IPS-NIHi7 (cell line): ENCODE measurements around the gene MICAL2.
"Not testable (repeated sequence)": the region's sequence is repeated elsewhere in the genome, so short reads cannot be mapped to it uniquely, and the experiment has no call there.

Experiments
- DNase-seq: peaks from one replicate; pipeline ENCODE4 v3.0.0; 2012; ENCODE audit warnings: mixed read lengths; ENCODE audit errors: extremely low spot score

Gene MICAL2

GRCh38 chr11:12135185-12135584, 24.8 kb downstream of the MICAL2 start:
- no peak for DNase-seq

- DNase-seq = no peak
Measured at GRCh38 chr11:12137005-12137690, 26.8 kb downstream of the MICAL2 start.

GRCh38 chr11:12137938-12138731, 27.7 kb downstream of the MICAL2 start:
- DNase-seq = no peak

GRCh38 chr11:12139144-12139881, 28.9 kb downstream of the MICAL2 start:
- no peak for DNase-seq

- DNase-seq = no peak
Measured at GRCh38 chr11:12140186-12140793, 29.9 kb downstream of the MICAL2 start.

- DNase-seq = no peak
Measured at GRCh38 chr11:12141283-12141682, 30.9 kb downstream of the MICAL2 start.

DNA sequence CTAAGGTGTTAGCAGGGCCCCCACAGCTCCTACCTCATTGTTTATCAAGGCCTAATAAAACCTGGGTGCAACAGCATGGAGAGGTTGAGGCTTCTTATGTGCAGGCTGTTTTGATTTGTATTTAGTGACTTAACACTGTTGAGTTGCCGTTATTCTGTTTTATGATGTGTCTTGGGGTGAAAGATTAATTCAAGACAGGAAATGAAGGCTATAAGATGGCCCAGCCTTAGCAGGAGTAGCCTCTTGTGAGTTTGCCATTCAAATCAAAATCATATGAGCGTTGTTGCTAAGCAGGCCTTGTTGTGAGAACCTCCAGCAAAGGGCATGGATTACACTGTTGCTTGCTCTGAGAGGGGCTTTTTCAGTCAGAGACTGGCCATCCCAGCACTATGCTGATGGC, 31.8 kb downstream of the MICAL2 start:
- DNase-seq = no peak

DNA sequence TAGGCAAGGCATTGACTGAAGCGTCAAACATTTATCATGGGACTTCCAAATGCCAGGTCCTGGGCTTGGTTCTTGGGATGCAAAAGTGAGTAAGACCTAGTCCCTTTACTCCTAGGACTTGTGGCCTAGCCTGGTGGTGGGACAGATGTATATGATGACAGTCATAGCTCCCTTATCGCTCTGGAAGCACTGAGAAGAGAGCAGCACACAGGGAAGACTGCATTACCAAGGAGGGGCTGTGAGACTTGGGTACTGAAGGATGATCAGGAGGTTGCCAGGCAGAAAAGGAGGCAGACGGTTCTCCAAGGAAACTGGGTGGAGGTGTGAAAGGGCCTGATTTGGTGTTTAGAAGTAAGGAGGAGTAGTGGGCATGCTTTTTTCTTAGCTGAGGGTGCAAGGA, 32.5 kb downstream of the MICAL2 start:
- no peak for DNase-seq

GRCh38 chr11:12143461-12144258, 33.3 kb downstream of the MICAL2 start:
- DNase-seq = no peak

DNA sequence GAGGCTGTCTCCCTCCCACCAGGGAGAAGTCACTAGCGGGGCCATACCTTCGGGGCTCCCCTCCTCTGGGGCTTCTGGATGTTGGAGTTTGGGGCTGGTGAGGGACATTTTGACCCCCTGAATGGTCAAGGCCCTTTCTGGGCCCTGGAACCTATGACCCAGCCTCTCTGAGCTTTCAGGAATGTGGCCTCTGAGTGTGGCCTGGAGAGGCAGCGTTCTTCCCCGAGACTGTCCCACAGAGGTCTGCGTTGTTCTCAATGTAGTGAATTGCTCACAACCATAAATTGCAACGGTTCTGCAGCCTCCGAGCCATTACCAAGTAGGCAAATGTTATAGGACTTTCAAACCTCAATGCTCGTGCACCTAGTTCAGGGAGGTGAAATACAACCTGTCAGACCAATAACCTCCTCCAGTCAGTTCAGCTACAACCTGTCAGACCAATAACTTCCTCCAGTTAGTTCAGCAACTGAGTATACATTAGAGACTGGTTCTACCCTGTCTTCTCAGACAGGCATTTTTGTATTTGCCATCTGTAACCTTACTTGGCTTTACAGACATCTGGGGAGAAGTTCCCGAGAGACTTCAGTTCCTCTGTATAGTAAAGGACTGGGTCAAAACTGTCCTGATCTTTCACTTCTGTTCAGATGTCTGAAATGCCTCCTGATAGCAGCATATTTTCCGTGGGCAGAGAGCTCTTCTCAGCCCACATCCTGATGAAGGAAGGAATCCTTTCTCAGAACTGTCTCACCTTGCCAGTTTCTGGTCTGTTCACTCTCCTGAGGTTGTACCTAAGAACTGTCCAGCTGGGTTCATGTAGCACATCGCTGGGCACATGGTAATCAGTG, 34.2 kb downstream of the MICAL2 start:
- DNase-seq = no peak

DNA sequence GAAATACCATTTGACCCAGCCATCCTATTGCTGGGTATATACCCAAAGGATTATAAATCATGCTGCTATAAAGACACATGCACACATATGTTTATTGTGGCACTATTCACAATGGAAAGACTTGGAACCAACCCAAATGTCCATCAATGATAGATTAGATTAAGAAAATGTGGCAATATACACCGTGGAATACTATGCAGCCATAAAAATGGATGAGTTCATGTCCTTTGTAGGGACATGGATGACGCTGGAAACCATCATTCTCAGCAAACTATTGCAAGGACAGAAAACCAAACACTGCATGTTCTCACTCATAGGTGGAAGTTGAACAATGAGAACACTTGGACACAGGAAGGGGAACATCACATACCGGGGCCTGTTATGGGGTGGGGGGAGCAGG, 36.3 kb downstream of the MICAL2 start:
- DNase-seq = not testable (repeated sequence)

- DNase-seq = no peak
Measured at GRCh38 chr11:12147827-12148226, 37.4 kb downstream of the MICAL2 start.

DNA sequence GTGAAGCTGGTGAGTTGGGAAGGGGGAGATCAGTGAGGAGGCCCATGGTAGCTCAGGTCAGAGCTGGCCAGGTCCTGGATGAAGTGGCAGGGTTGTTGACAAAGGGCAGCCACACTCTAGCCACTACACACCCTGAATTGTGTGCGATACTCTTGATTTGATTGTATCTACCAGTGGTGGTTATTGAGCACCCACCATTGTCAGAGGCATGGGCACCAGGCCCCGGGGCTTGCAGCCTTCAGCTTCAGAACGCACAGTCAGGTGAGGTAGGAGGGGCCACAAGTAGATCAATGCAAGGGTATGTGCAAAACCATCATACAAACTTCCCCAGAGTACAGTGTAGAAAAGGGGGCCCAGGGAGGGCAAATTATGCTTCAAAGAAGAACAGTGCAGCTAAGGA, 38.1 kb downstream of the MICAL2 start:
- no peak for DNase-seq

DNA sequence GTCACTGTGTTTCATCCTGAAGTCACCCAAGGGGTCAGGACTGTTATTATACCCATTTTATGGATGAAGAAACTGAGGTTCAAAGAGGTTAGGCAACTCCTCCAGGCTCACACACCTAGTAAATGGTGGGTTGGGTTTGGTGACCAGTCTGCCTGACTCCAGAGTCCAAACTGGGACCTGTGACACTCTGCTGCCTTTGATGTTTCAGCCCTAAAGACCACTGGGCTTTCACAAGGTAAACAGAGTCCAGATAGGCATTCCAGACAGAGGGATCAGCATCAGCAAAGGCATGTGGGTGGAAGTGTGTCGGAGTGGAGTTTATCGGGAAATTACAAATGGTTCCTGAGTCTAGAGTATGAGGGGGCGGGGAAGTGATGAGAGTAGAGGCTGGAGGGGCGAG, 38.5 kb downstream of the MICAL2 start:
- DNase-seq = no peak

GRCh38 chr11:12149672-12150225, 39.4 kb downstream of the MICAL2 start:
- no peak for DNase-seq

DNA sequence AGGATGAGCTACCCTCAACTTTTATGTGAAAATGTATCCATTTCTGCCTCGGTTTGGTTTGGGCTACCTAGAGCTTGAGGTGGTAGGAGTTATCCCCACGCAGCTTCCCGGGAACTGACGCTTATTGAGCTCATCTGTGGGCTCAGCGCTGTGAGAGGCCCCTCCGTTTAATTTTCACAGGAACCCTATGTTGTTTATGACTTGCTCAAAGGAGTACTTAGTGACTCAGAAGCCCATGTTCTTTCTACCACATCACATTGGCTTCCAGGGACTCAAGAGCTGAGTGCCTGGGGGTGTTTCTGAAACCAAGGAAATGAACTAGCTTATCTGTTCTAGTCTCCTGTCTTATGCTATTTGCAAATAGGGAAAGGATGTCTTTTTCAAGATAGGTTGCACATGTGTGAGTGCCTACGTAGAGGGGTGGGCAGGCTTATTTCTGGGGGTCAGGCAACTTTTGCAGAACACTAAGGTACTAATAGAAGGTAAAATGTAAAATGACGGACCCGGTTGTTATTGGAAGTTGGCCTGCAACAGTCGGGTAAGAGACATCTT, 40.5 kb downstream of the MICAL2 start:
- no peak for DNase-seq

DNA sequence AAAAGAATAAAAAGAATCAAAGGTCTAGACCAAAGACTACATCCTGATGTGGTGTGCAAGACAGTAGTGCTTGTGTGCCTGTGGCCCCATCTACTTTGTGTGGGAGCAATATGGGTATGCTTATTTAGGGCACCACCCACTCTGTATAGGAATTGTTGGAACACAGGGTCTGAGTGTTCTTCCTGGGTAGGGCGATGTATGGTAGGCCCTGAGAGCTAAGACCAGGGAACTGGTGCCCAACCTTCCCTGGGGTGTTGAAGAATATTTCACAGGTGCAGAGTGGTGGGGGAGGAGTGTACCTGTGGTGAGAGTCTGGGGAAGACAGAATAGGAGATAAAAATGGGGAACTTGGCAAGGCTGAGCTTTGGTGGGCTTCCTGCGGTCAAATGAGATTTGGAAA, 41.9 kb downstream of the MICAL2 start:
- DNase-seq = no peak

DNA sequence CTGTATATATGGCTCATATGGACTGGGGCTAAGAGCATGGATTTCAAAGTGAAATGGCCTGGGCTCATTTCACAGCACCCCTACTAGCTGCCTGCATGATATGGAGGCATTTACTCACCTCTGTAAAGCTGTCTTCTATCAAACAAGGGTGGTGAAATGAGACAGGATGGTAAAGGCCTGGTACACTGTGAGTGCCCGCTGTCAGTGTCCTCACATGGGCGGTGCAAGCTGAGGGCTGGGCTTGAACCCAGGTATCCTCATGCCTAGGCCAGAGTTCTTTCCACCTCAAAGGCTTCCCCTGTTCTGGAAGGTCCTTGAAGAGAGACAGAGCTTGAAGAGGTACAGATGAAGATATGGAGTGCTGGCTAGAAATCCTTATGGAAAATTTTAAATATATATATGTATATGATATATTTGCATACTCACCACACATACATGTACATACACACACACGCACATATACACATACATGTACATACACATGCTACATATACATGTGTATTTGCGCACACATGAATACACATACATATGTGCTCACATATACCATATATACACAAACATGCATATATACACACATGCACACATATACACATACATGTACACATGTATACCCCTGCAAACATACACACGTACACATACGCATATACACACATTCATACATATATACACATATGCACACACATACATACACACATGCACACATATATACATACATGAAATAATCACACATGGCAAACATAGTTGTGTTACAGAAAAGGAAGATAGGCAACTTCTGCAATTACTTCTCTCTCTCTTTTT, 44.7 kb downstream of the MICAL2 start:
- no peak for DNase-seq

- DNase-seq = no peak
Measured at GRCh38 chr11:12155696-12156095, 45.3 kb downstream of the MICAL2 start.
